ENCODE results near the gene ITCH.
"Not testable (repeated sequence)": the region's sequence is repeated elsewhere in the genome, so short reads cannot be mapped to it uniquely, and the experiment has no call there.

Gene ITCH

DNA sequence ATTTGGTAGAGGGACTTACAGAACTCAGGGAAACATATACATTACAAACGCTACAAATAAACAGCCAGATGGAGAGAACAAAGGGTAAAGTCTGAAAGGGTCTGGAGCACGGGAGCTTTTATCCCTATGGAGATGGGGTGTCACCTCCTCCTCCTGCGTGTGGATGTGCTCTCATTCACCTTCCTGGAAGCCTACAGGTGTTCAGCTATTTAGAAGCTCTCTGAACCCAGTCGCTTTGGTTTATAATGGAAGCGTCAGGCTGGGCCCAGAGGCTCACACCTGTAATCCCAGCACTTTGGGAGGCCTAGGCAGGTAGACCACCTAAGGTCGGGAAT is 17.7 kb upstream of the ITCH start:
- no peak for DNase-seq

DNA sequence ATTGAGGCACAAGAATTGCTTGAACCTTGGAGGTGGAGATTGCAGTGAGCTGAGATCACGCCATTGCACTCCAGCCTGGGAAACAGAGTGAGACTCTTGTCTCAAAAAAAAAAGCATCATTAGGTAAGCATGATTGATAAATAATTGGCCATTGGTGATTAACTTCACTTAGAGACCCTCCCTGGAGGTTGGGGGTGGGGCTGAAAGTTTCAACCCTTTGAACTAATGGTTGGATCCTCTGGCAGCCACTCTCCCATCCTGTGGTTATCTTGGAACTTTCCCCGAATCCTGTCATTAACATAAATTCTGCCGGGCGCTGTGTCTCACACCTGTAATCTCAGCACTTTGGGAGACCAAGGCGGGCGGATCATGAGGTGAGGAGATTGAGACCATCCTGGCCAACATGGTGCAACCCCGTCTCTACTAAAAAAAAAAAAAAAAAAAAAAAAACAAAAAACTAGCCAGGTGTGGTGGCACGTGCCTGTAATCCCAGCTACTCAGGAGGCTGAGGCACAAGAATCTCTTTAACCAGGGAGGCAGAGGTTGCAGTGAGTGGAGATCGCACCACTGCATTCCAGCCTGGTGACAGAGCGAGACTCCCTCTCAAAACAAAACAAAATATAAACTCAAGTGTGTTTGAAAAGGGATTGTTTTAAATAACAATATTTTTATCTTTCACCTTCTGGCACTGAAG is 17.1 kb upstream of the ITCH start:
- not testable (repeated sequence) for DNase-seq

DNA sequence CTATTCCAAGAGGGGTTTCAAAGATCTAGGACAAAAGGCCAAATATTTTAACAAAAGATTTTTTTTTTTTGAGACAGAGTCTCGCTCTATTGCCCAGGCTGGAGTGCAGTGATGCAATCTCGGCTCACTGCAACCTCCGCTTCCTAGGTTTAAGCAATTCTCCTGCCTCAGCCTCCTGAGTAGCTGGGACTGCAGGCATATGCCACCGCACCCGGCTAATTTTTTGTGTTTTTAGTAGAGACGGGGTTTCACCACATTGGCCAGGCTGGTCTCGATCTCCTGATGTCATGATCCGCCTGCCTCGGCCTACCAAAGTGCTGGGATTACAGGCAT is 16.6 kb upstream of the ITCH start:
- DNase-seq, result not testable (repeated sequence)

DNA sequence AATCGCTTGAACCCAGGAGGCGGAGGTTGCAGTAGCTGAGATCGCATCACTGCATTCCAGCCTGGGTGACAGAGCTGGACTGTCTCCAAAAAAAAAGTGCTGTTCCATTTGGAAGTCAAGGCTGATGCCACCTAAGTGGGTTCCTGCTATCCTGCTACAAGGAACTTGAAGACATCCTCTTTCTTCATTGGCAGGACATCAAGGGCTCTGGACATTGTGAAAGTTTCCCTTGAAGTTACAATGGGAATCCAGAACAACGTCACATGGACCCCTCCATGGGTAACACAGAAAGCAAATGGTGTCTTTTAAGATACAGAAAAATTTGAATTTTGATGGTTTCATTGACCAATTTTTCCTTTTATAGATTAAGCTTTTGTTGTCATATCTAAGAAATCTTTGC is 15.5 kb upstream of the ITCH start:
- DNase-seq, result no peak

DNA sequence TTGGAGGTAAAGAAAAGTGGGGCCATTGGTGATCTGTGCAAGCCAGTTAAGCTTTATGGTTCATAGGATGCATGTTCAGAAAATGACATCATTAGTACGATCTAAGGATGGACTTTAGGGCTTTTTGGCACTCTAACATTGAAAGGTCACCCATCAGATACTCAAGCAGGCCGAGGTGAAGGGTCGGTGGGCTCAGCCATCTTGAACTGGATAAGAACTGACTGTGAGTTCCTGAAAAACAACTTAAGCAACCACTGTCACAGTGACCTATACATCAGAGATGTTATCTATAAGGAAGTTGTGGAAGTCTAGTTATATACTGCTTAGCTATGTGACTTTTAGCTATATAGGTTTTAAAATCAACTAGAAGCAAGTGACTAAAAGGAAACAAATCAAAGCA is 13.0 kb upstream of the ITCH start:
- no peak for DNase-seq

DNA sequence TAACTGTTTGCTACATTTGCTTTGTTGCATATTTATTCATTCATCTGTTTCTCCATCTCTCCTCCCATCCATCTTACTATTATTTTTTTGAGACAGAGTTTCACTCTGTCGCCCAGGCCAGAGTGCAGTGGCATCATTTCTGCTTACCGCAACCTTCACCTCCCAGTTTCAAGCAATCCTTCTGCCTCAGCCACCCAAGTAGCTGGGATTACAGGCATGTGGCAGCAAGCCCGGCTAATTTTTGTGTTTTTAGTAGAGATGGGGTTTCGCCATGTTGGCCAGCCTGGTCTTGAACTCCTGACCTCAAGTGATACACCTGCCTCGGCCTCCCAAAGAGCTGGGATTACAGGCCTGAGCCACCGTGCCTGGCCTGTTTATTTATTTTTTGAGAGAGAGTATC is 9.6 kb upstream of the ITCH start:
- not testable (repeated sequence) for DNase-seq

DNA sequence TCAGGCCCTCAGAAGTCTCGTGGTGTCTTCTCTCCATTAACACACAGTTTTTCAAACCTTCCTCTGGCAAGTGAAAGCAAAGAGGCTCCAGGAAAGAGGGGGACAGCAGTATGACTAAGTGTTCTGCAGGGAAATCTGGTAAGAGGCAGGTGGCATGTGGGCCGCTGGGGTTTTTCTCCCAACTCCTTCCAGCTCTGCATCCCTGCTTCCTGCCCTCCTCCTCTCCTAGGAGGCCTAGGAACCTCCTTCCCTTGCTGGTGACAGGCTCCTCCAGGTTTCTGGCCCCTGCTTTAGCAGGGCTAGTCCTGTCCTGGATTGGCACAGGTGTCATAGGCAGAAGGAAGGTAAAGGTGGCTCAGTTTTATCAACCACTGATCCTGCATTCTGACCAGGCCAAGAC is 7.6 kb upstream of the ITCH start:
- no peak for DNase-seq

DNA sequence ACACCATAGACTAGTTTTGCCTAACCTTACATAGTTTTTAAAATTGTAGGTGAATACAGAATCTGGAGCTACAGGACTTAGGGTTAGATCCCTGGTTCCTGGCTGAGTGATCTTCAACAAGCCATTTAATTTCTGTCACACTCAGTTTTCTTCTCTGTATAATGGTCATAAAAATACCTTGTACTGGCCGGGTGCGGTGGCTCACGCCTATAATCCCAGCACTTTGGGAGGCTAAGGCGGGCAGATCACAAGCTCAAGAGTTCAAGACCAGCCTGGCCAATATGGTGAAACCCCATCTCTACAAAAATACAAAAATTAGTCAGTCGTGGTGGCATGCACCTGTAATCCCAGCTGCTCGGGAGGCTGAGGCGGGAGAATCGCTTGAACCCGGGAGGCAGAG is 3.3 kb upstream of the ITCH start:
- not testable (repeated sequence) for DNase-seq

DNA sequence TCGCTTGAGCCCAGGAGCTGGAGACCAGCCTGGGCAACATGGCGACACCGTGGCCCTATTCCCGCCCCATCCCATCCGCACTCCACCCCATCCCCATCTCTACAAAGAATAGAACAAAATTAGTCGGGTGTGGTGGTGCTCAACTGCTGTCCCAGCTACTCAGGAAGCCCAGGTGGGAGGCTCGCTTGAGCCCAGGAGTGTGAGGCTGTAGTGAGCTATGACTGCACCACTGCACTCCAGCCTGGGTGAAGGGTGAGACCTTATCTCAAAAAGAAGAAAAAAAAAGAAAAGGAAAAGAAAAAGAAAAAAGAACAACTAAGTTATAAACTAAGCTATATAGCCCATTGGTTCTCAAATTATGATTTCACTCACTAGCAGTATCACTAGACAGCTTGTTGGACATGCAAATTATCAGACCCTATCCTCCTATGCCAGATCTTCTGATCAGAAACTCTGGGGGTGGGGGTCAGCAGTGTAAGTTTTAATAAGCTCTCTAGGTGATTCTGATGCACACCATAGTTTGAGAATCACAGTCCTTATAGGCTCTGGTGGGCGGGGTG is 491 bp upstream of the ITCH start:
- DNase-seq, result no peak

DNA sequence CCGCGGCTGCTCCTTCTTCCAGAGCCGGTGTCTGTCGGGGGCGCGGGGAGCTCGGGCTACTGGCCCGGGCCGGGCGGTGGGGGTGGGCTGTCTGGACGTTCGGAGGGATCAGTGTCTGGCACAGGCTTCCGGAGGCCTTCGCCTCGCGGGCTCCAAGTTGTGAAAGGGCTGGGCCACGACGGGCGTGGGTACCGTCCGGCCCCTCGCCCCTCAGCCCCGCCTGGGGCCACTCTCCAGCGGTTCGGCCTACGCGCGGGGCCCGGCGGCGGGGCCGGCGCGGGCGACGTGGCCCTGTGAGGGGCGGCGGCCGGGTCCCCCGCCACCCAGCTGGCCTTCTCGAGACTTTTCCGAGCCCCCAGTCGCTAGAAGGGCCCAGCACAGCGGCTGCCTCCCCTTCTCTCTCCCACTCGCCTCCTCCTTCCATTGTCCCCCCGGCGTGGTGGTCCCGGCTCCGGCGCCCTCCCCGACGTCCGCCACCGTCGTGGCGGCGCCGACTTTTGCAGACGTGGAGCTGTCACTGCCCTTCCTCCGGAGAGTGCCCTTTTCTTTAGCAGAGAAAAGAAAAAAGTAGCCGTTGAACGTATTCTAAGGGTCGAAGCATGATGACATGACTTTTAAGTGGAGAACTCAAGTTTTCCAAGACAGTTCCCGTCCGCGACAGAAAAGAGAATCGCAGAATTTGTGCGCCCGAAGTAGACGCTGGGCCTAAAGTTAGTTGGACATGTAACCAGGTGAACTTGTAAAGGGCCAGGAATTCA is 571 bp downstream of the ITCH start:
- DNase-seq, result no peak

DNA sequence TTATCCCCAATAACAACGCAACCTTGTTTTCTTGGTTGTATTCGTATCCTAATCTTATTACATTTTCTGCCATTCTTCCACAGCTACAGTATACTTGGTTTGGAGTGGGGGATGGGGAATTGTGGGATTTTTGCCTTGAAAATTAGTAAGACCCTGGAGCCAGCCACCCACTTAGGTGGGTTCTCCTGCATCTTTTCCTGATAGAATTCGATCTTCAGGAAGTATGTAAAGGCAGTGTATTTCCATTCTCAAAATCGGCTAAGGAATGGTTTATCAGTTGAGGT is 1.1 kb downstream of the ITCH start:
- no peak for DNase-seq

DNA sequence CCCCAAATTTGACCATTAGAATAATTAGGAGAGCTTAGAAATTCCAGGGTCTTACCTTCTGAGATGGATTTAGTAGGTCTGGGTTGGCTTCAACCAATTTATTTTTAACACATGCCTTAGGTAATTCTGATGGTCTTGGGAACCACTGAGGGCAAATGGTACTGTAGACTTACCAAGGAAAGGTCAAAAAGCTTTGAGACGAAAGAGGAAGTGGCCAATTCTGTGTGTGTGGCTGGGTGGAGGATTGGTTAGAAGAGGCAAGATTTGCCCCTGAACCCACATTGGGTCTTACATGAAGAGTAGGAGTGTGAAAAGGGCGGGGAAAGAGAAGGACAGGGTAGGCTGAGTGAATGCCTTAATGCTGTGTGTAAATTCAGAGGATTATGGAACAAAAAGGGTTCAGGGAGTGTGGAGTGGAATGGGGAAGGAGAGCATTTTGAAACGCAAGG is 2.7 kb downstream of the ITCH start:
- no peak for DNase-seq

DNA sequence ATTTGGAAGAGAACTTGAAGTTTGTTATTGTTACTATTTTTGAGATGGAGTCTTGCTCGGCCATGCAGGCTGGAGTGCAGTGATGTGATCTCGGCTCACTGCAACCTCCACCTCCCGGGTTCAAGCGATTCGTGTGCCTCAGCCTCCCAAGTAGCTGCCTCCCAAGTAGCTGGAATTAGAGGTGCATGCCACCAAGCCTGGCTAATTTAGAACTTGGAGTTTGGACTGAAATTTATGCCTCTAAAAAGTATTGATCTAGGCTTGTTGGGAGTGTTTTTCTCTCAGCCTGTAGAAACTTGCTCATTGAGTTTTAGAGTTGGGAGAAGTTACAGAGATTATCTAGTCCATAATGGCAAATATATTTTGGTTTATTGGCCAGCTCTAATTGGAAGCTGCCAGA is 4.1 kb downstream of the ITCH start:
- no peak for DNase-seq

DNA sequence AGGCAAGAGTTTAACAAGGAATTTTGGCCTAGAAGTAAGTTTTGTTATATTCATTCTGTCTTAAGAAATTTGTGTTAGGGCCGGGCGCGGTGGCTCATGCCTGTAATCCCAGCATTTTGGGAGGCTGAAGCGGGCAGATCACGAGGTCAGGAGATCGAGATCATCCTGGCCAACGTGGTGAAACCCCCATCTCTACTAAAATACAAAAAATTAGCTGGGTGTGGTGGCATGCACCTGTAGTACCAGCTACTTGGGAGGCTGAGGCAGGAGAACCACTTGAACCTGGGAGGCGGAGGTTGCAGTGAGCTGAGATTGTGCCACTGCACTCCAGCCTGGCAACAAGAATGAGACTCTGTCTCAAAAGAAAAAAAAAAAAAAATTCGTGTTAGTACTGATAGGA is 4.8 kb downstream of the ITCH start:
- not testable (repeated sequence) for DNase-seq

DNA sequence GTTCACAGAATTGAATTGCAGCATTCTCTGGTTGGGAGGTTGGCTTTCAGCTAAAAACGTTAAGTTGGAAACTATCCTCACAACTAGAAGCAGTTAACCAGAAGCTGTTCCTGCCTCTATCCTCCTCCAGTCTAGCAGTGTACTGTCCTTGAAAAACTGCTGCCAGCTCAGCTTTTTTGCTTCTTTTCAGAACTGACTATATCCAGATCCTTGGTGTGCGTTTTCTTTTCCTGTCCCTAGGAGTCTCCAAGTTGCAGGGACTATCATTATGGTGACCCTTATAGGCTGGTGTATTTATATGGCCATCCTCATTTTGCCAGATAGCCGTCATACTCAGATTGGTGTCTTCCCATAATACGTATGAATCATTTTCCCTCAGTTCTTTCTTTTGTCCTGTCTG is 5.5 kb downstream of the ITCH start:
- DNase-seq, result no peak

DNA sequence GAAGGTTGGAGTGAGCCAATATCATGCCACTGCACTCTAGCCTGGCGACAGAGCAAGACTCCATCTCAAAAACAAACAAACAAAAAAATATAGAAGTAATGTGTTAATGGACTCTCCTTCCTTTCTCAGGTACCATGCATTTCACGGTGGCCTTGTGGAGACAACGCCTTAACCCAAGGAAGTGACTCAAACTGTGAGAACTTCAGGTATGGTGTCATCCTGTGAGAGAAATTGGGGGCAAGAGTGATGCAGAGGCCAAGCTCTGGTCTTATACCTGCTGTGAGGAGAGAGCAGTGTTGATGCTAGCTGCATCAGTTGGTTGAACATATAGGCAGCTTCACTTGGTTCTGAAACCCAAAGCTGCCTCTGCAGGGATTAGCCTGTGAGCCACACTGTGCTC is 6.2 kb downstream of the ITCH start:
- DNase-seq, result no peak

DNA sequence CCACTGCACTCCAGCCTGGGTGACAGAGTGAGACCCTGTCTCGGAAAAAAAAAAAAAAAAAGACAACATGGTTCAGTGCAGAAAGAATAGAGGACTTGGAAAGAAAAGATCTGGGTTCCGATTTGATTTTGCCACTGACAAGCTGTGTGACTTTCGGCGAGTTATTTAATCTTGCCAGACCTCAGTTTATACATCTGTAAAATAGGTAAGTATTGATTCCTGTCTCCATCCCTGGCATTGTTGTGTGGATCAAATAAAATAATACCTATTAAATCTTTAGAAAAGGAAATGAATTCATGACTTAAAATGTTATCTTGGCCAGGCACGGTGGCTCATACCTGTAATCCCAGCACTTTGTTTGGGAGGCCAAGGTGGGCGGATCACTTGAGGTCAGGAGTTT is 7.0 kb downstream of the ITCH start:
- no peak for DNase-seq

DNA sequence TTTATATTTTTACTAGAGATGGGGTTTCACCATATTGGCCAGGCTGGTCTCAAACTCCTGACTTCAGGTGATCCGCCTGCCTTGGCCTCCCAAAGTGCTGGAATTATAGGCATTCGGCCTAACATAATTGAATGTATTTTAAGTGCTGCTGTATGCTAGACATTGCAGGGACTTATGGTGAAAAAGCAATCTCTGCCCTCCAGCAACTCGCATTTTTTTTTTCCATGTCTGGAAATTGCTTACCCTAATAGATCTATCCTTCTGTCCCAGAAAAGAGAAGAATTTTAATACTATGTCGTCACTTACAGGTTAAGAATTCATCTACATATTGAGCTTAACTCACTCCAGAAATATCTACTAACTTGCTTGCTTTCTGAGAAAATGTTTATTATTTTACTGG is 10.4 kb downstream of the ITCH start:
- no peak for DNase-seq

DNA sequence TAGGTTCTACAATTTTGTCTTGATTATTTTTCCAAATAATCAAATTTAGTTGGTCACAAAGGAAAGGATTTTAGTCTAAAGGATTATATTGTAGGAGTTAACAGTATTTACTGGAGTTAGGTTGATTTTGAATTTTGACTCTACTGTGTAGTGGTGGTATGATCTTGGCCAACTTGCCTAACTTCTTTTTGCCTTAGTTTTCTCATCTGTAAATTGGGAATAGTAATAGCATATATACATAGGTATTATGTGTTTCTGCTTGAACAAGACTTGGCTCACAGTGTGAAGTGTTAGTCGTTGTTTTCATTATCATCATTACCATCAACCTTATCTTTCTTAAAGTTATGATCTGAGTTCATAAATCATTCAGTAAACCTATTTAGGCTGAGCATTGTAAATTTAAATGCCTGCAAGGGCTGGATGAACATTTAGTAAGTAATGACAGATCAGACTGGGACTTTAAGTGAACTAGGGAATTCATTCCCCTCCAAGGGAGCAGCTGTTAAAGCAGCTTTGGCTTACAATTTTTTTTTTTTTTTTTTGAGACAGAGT is 11.2 kb downstream of the ITCH start:
- no peak for DNase-seq

DNA sequence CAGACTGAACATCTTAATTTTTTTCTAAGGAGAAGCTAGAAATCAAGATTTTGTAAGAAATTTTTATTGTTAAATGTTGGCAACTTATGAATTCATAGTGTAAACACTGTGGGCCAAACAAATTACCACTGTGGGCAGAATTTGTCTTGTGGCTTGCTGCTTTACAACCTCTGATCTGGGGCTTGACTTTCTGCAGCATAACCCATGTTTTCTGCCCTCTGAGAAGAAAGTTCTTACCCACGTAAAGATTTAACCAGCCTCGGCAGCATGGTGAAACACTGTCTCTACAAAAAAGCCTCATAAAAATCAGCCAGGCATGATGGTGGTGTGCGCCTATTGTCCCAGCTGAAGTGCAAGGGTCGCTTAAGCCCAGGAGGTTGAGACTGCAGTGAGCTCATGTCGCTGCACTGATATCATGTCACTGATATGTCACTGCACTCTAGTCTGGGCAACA is 12.9 kb downstream of the ITCH start:
- DNase-seq, result peak; percentile 33

DNA sequence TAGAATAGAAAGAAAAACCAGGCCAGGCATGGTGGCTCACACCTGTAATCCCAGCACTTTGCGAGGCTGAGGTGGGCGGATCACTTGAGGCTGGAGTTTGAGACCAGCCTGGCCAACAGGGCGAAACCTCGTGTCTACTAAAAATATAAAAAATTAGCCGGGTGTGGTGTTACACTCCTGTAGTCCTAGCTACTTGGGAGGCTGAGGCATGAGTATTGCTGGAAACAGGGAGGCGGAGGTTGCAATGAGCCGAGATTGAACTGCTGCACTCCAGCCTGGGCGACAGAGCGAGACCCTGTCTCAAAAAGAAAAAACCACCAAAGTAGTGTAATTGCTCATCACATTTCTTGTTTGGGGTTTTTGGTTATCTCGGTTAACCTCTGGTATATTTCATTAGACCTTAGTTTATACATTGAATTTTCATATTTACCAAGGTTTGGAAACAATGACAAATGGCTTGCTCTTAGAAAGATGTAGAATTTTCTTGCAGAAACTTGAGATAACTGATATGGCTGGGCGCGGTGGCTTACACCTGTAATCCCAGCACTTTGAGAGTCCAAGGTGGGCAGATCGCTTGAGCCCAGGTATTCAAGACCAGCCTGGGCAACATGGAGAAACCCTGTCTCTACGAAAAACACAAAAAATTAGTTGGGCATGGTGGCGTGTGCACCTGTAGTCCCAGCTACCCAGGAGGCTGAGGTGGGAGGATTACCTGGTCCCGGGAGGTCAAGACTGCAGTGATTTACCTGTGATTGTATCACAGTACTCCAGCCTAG is 14.2 kb downstream of the ITCH start:
- no peak for DNase-seq

DNA sequence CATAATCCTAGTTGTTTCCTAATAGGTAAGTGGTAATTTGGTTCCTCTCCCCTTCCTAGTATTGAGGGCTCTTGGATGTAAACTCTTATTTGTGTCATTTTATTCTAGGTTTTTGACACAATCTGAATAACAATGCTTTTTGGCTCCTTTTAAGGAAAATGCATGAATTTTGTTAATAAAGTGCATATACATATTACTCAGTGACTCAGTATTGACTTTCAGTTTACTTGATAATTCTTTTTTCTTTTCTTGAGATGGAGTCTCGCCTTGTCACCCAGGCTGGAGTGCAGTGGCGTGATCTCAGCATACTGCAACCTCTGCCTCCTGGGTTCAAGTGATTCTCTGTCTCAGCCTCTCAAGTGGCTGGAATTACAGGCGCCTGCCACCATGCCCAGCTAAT is 19.1 kb downstream of the ITCH start:
- DNase-seq, result no peak

DNA sequence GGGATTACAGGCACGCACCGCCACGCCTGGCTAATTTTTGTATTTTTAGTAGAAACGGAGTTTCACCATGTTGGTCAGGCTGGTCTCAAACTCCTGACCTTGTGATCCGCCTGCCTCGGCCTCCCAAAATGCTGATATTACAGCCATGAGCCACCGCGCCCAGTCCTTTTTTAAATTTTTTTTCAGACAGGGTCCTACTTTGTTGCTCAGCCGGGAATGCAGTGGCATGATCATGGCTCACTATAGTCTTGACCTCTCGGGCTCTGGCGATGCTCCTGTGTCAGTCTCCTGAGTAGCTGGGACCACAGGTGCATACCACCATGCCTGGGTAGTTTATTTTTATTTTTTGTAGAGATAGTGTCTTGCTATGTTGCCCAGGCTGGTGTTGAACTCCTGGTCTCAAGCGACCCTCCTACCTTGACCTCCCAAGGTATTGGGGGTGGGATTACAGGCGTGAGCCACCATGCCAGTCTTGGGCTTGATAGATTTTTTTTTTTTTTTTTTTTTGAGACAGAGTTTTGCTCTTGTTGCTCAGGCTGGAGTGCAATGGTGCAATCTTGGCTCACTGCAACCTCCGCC is 19.9 kb downstream of the ITCH start:
- not testable (repeated sequence) for DNase-seq
